IgD-negative memory B cell (primary cell): ENCODE data around the gene TP63. TPM values are rescaled to one million over a fixed set of nuclear protein-coding genes. Genes with fewer than 3 reads are reported as not detected.
A peak's percentile ranks its signal among the peaks of the same experiment; 100 is the strongest.

Source experiments
- H3K27ac Mint-ChIP-seq, 3 donors: one replicate each; pipeline ENCODE4 v1.8.0; 2020 to 2022; ENCODE audit warnings: mild to moderate bottlenecking in 3 of 3, mixed read lengths in 3 of 3, moderate library complexity in 1 of 3
- H3K27me3 Mint-ChIP-seq: one replicate; pipeline ENCODE4 v1.8.0; 2021; ENCODE audit warnings: mixed read lengths
- H3K36me3 Mint-ChIP-seq: one replicate; pipeline ENCODE4 v1.8.0; 2020; ENCODE audit warnings: mild to moderate bottlenecking, mixed read lengths
- H3K4me1 Mint-ChIP-seq, 3 donors: one replicate each; pipeline ENCODE4 v1.8.0; 2020 to 2022; ENCODE audit warnings: mixed read lengths in 3 of 3, mild to moderate bottlenecking in 1 of 3
- H3K4me3 Mint-ChIP-seq, 4 donors: one replicate each; pipeline ENCODE4 v1.8.0; 2020 to 2022; ENCODE audit warnings: mild to moderate bottlenecking in 4 of 4, mixed read lengths in 4 of 4, moderate library complexity in 3 of 4
- H3K9me3 Mint-ChIP-seq, 3 donors: one replicate each; pipeline ENCODE4 v1.8.0; 2020 to 2021; ENCODE audit warnings: mixed read lengths in 3 of 3, mild to moderate bottlenecking in 1 of 3
- polyA plus RNA-seq: library from polyadenylated mRNA; unstranded; fragments of 300-500 nt; fragmentation: Illumina TruSeq; gene quantifications from one replicate; pipeline ENCODE4 v1.2.3, GENCODE V29; 2021

The TP63 gene
- polyA plus RNA-seq, 1 donor from 2014 or later: 1.0 TPM

- no peaks in the 10 kb centered on the region for H3K36me3 Mint-ChIP-seq
- H3K9me3 Mint-ChIP-seq: peaks cover 0 to 5% (median 0%) of the 10 kb centered on the region in 3 donors
- H3K27ac Mint-ChIP-seq: no peak overlapping the region
- peaks cover 0 to 2% (median 0%) of the 10 kb centered on the region in 3 donors for H3K4me1 Mint-ChIP-seq
- H3K27me3 Mint-ChIP-seq: no peaks in the 10 kb centered on the region
- H3K4me3 Mint-ChIP-seq: no peak overlapping the region
Observed at GRCh38 chr3:189863031-189863430, 231.8 kb downstream of the TP63 start.

GRCh38 chr3:189868061-189868460 lies 236.9 kb downstream of the TP63 start:
- no peak overlapping the region for H3K27ac Mint-ChIP-seq
- peaks cover 0 to 4% (median 0%) of the 10 kb centered on the region in 3 donors for H3K9me3 Mint-ChIP-seq
- H3K36me3 Mint-ChIP-seq: peaks cover 4% of the 10 kb centered on the region
- no peak overlapping the region for H3K4me3 Mint-ChIP-seq
- peaks cover 0 to 2% (median 0%) of the 10 kb centered on the region in 3 donors for H3K4me1 Mint-ChIP-seq
- H3K27me3 Mint-ChIP-seq: no peaks in the 10 kb centered on the region

GRCh38 chr3:189869165-189869564 lies 238.0 kb downstream of the TP63 start:
- H3K4me1 Mint-ChIP-seq: peaks cover 0 to 2% (median 0%) of the 10 kb centered on the region in 3 donors
- H3K36me3 Mint-ChIP-seq: peaks cover 4% of the 10 kb centered on the region
- peaks cover 0 to 4% (median 0%) of the 10 kb centered on the region in 3 donors for H3K9me3 Mint-ChIP-seq
- no peak overlapping the region for H3K4me3 Mint-ChIP-seq
- no peak overlapping the region for H3K27ac Mint-ChIP-seq
- no peaks in the 10 kb centered on the region for H3K27me3 Mint-ChIP-seq

- Mint-ChIP-seq H3K9me3 (peaks cover 0 to 3% (median 0%) of the 10 kb centered on the region in 3 donors), H3K27ac (no peak overlapping the region), H3K27me3 (no peaks in the 10 kb centered on the region), H3K4me3 (no peak overlapping the region), H3K4me1 (peaks cover 0 to 2% (median 0%) of the 10 kb centered on the region in 3 donors), H3K36me3 (peaks cover 4% of the 10 kb centered on the region)
Observed at GRCh38 chr3:189871418-189871817, 240.2 kb downstream of the TP63 start.

GRCh38 chr3:189883113-189883753 lies 252.0 kb downstream of the TP63 start:
- Mint-ChIP-seq H3K4me3 (peak overlapping the region in 1 of 4 donors; percentile 19), H3K27ac (peak overlapping the region in 1 of 3 donors; percentile 6)

GRCh38 chr3:189890496-189890895 lies 259.3 kb downstream of the TP63 start:
- peaks cover 3% of the 10 kb centered on the region for H3K36me3 Mint-ChIP-seq
- H3K4me1 Mint-ChIP-seq: peaks cover 0 to 1% (median 0%) of the 10 kb centered on the region in 3 donors
- no peaks in the 10 kb centered on the region for H3K9me3 Mint-ChIP-seq
- H3K27me3 Mint-ChIP-seq: no peaks in the 10 kb centered on the region
- H3K4me3 Mint-ChIP-seq: no peak overlapping the region
- no peak overlapping the region for H3K27ac Mint-ChIP-seq

More at GRCh38 chr3:189883113-189883753, 252.0 kb downstream of the TP63 start:
- Mint-ChIP-seq H3K27me3 (no peaks in the 10 kb centered on the region), H3K36me3 (peaks cover 5% of the 10 kb centered on the region), H3K9me3 (no peaks in the 10 kb centered on the region), H3K4me1 (no peaks in the 10 kb centered on the region)

- no peaks in the 10 kb centered on the region for H3K4me1 Mint-ChIP-seq
- H3K27me3 Mint-ChIP-seq: no peaks in the 10 kb centered on the region
- H3K36me3 Mint-ChIP-seq: no peaks in the 10 kb centered on the region
- no peak overlapping the region for H3K4me3 Mint-ChIP-seq
- H3K9me3 Mint-ChIP-seq: no peaks in the 10 kb centered on the region
- no peak overlapping the region for H3K27ac Mint-ChIP-seq
Observed at GRCh38 chr3:189896533-189896932, 265.3 kb downstream of the TP63 start.

GRCh38 chr3:189897406-189897805 lies 266.2 kb downstream of the TP63 start:
- Mint-ChIP-seq H3K4me3 (no peak overlapping the region), H3K27ac (no peak overlapping the region)

GRCh38 chr3:189898559-189899153 lies 267.5 kb downstream of the TP63 start:
- Mint-ChIP-seq H3K4me3 (no peak overlapping the region), H3K9me3 (peaks cover 0 to 2% (median 0%) of the 10 kb centered on the region in 3 donors), H3K27me3 (no peaks in the 10 kb centered on the region), H3K27ac (no peak overlapping the region), H3K36me3 (no peaks in the 10 kb centered on the region), H3K4me1 (no peaks in the 10 kb centered on the region)

More at GRCh38 chr3:189897406-189897805, 266.2 kb downstream of the TP63 start:
- Mint-ChIP-seq H3K27me3 (no peaks in the 10 kb centered on the region), H3K36me3 (no peaks in the 10 kb centered on the region), H3K4me1 (no peaks in the 10 kb centered on the region), H3K9me3 (peaks cover 0 to under 1% (median 0%) of the 10 kb centered on the region in 3 donors)

GRCh38 chr3:189899186-189899585 lies 268.0 kb downstream of the TP63 start:
- Mint-ChIP-seq H3K27me3 (no peaks in the 10 kb centered on the region), H3K27ac (no peak overlapping the region), H3K4me1 (no peaks in the 10 kb centered on the region), H3K4me3 (no peak overlapping the region), H3K36me3 (no peaks in the 10 kb centered on the region), H3K9me3 (peaks cover 0 to 2% (median 0%) of the 10 kb centered on the region in 3 donors)

GRCh38 chr3:189900578-189900977 lies 269.4 kb downstream of the TP63 start:
- Mint-ChIP-seq H3K27me3 (no peaks in the 10 kb centered on the region), H3K4me3 (no peak overlapping the region), H3K4me1 (no peaks in the 10 kb centered on the region), H3K9me3 (peaks cover 0 to 2% (median 0%) of the 10 kb centered on the region in 3 donors), H3K36me3 (no peaks in the 10 kb centered on the region), H3K27ac (no peak overlapping the region)

- Mint-ChIP-seq H3K9me3 (peaks cover 0 to 2% (median 0%) of the 10 kb centered on the region in 3 donors), H3K27ac (no peak overlapping the region), H3K4me1 (no peaks in the 10 kb centered on the region), H3K4me3 (no peak overlapping the region), H3K36me3 (no peaks in the 10 kb centered on the region), H3K27me3 (no peaks in the 10 kb centered on the region)
Observed at GRCh38 chr3:189901481-189901880, 270.3 kb downstream of the TP63 start.

GRCh38 chr3:189902230-189903186 lies 271.3 kb downstream of the TP63 start:
- peaks cover 0 to 2% (median 0%) of the 10 kb centered on the region in 3 donors for H3K9me3 Mint-ChIP-seq
- no peak overlapping the region for H3K27ac Mint-ChIP-seq
- no peak overlapping the region for H3K4me3 Mint-ChIP-seq
- peaks cover 1% of the 10 kb centered on the region for H3K27me3 Mint-ChIP-seq
- H3K4me1 Mint-ChIP-seq: no peaks in the 10 kb centered on the region
- no peaks in the 10 kb centered on the region for H3K36me3 Mint-ChIP-seq

- no peak overlapping the region for H3K4me3 Mint-ChIP-seq
- no peaks in the 10 kb centered on the region for H3K4me1 Mint-ChIP-seq
- H3K9me3 Mint-ChIP-seq: peaks cover 0 to 2% (median 0%) of the 10 kb centered on the region in 3 donors
- peaks cover 1% of the 10 kb centered on the region for H3K27me3 Mint-ChIP-seq
- no peaks in the 10 kb centered on the region for H3K36me3 Mint-ChIP-seq
- H3K27ac Mint-ChIP-seq: no peak overlapping the region
Observed at GRCh38 chr3:189903562-189904250, 272.5 kb downstream of the TP63 start.
